Tongue (tissue), 2 donors: ENCODE data around the gene TNNI2. TPM values are rescaled to one million over a fixed set of nuclear protein-coding genes. Genes with fewer than 3 reads are reported as not detected.

Experiments used
- DNase-seq: peaks from one replicate; pipeline ENCODE4 v3.0.0-alpha.2; 2015
- total RNA-seq: library from RNA; depleted of rRNA; stranded (reverse); fragments of >200 nt; gene quantifications from one replicate; pipeline ENCODE4 v1.2.3, GENCODE V29; 2014

Gene TNNI2
- total RNA-seq, 1 donor from 2014 or later: 3,551 TPM

- peak; percentile 58 for DNase-seq
Measured at GRCh38 chr11:1834779-1835670, 3.8 kb upstream of the TNNI2 start, which contains the start of gene SYT8. Gene SYT8 (plus strand): TSS chr11:1834990. CDS start chr11:1835106, 116 bp downstream.

GRCh38 chr11:1835671-1836010 lies 3.1 kb upstream of the TNNI2 start:
- DNase-seq: no peak

- DNase-seq: no peak
Measured at GRCh38 chr11:1836011-1836945, 2.5 kb upstream of the TNNI2 start.

GRCh38 chr11:1837171-1838076 lies 1.4 kb upstream of the TNNI2 start:
- DNase-seq: peak; percentile 95

- DNase-seq: no peak
Measured at GRCh38 chr11:1838077-1838425, 730 bp upstream of the TNNI2 start.

GRCh38 chr11:1839204-1839923 lies 583 bp downstream of the TNNI2 start:
- peak; percentile 82 for DNase-seq

- DNase-seq: no peak
Measured at GRCh38 chr11:1839924-1840779, 1.4 kb downstream of the TNNI2 start.

GRCh38 chr11:1840780-1841480 lies 2.1 kb downstream of the TNNI2 start:
- no peak for DNase-seq

GRCh38 chr11:1841511-1842148 lies 2.8 kb downstream of the TNNI2 start:
- no peak for DNase-seq

- no peak for DNase-seq
Measured at GRCh38 chr11:1842149-1843097, 3.6 kb downstream of the TNNI2 start.

GRCh38 chr11:1843098-1843473 lies 4.3 kb downstream of the TNNI2 start:
- peak; percentile 39 for DNase-seq

GRCh38 chr11:1843796-1844195 lies 5.0 kb downstream of the TNNI2 start:
- no peak for DNase-seq

GRCh38 chr11:1844221-1845094 lies 5.7 kb downstream of the TNNI2 start:
- peak; percentile 54 for DNase-seq

- DNase-seq: no peak
Measured at GRCh38 chr11:1845095-1845429, 6.3 kb downstream of the TNNI2 start.

- no peak for DNase-seq
Measured at GRCh38 chr11:1845561-1846452, 7.0 kb downstream of the TNNI2 start.

GRCh38 chr11:1846453-1846932 lies 7.7 kb downstream of the TNNI2 start:
- DNase-seq: no peak
